ENCODE data around the gene GRPEL1. TPM values are rescaled to one million over a fixed set of nuclear protein-coding genes. Genes with fewer than 3 reads are reported as not detected.

Gene GRPEL1
- total and polyA plus RNA-seq, 2 of the 13 experiments (the other 11 are each of a cell fraction or from before 2014, with no cell fraction given): 32.3 to 141 TPM

DNA sequence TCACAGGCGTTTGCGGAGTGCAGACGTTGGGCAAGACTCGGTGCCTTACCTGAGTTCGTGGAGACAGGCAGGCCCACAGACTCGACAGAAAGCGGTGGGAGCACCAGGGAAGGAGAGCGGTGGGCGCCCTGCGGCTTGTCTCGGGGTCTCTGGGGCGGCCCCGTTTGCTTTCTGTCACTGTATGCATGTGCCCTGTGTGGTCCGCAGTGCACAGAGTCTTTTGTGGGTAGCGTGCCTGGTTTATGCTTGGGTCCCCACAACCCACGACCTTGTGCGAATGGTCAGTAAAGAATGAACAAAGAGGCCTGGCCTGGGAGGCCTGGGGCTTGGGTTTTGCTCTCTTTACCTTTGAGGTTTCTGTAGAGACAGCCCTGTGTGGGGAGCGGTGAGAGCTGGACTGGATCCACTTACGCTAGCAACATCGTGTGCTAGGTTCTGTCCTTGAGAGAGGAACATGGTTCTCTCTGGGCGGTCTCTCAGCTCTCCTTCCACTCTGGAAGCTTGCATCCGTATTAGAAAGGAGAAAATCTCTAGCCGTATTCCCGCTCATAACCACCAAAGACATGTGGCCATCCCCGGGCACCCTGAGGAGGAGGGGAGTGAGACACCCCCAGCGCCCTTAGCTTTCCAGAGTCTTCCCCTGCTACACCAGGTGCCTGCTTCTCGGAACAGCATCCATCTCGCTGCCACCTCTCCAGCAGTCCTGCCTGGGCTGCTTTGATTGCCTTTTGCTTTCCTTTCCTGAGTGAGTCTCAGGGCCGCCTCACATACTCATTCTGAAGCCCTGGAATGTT lies 23.5 kb downstream of the GRPEL1 start (continued):
- TF ChIP-seq, protein P1, sequence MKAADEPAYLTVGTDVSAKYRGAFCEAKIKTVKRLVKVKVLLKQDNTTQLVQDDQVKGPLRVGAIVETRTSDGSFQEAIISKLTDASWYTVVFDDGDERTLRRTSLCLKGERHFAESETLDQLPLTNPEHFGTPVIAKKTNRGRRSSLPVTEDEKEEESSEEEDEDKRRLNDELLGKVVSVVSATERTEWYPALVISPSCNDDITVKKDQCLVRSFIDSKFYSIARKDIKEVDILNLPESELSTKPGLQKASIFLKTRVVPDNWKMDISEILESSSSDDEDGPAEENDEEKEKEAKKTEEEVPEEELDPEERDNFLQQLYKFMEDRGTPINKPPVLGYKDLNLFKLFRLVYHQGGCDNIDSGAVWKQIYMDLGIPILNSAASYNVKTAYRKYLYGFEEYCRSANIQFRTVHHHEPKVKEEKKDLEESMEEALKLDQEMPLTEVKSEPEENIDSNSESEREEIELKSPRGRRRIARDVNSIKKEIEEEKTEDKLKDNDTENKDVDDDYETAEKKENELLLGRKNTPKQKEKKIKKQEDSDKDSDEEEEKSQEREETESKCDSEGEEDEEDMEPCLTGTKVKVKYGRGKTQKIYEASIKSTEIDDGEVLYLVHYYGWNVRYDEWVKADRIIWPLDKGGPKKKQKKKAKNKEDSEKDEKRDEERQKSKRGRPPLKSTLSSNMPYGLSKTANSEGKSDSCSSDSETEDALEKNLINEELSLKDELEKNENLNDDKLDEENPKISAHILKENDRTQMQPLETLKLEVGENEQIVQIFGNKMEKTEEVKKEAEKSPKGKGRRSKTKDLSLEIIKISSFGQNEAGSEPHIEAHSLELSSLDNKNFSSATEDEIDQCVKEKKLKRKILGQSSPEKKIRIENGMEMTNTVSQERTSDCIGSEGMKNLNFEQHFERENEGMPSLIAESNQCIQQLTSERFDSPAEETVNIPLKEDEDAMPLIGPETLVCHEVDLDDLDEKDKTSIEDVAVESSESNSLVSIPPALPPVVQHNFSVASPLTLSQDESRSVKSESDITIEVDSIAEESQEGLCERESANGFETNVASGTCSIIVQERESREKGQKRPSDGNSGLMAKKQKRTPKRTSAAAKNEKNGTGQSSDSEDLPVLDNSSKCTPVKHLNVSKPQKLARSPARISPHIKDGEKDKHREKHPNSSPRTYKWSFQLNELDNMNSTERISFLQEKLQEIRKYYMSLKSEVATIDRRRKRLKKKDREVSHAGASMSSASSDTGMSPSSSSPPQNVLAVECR (CRISPR knock-in tag; IDR thresholded peaks at IDR 0.05; ENCODE audit: borderline replicate concordance): peak; percentile 46; the same call in 1 of the 2 replicates
- TF ChIP-seq RBM39 (IDR thresholded peaks at IDR 0.05; ENCODE audit: low read depth, low read length, poor library complexity, severe bottlenecking) (peak; percentile 0), TBX2 (CRISPR knock-in tag; IDR thresholded peaks at IDR 0.05; ENCODE audit: borderline replicate concordance) (peak; percentile 11; the same call in 1 of the 2 replicates), ASH2L (IDR thresholded peaks at IDR 0.05; ENCODE audit: insufficient read length, low read depth, low read length) (peak; percentile 39), CEBPG (CRISPR knock-in tag; IDR thresholded peaks at IDR 0.05) (no peak)
- TF ChIP-seq, protein P2, sequence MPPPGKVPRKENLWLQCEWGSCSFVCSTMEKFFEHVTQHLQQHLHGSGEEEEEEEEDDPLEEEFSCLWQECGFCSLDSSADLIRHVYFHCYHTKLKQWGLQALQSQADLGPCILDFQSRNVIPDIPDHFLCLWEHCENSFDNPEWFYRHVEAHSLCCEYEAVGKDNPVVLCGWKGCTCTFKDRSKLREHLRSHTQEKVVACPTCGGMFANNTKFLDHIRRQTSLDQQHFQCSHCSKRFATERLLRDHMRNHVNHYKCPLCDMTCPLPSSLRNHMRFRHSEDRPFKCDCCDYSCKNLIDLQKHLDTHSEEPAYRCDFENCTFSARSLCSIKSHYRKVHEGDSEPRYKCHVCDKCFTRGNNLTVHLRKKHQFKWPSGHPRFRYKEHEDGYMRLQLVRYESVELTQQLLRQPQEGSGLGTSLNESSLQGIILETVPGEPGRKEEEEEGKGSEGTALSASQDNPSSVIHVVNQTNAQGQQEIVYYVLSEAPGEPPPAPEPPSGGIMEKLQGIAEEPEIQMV (CRISPR knock-in tag; IDR thresholded peaks at IDR 0.05; ENCODE audit: low read depth): peak; percentile 92

Data from HepG2 (cell line).